Superior temporal gyrus (tissue), 1 donor: Measurements from ENCODE around the gene NIPSNAP3A.

Experiments used
- DNase-seq: peaks from one replicate; pipeline ENCODE4 v3.0.0-alpha.2; 2016; ENCODE audit errors: extremely low spot score

The NIPSNAP3A gene

GRCh38 chr9:104774831-104775573, 27.5 kb downstream of the NIPSNAP3A start:
- no peak for DNase-seq

- no peak for DNase-seq
These were observed 28.1 kb downstream of the NIPSNAP3A start for GRCh38 chr9:104775574-104775936.

GRCh38 chr9:104775976-104776375, 28.5 kb downstream of the NIPSNAP3A start:
- DNase-seq = no peak

- peak; percentile 45 for DNase-seq
These were observed 29.3 kb downstream of the NIPSNAP3A start for GRCh38 chr9:104776797-104777196.

GRCh38 chr9:104778802-104779201, 31.3 kb downstream of the NIPSNAP3A start:
- DNase-seq = no peak

- DNase-seq = no peak
These were observed 31.9 kb downstream of the NIPSNAP3A start for GRCh38 chr9:104779334-104779733.

- DNase-seq = no peak
These were observed 32.6 kb downstream of the NIPSNAP3A start for GRCh38 chr9:104779946-104780535.

- DNase-seq = no peak
These were observed 33.4 kb downstream of the NIPSNAP3A start for GRCh38 chr9:104780796-104781395.

- no peak for DNase-seq
These were observed 36.1 kb downstream of the NIPSNAP3A start for GRCh38 chr9:104783588-104783987.

- no peak for DNase-seq
These were observed 36.6 kb downstream of the NIPSNAP3A start for GRCh38 chr9:104784098-104784497.

GRCh38 chr9:104786293-104786692, 38.8 kb downstream of the NIPSNAP3A start:
- DNase-seq = no peak

GRCh38 chr9:104787306-104788015, 40.0 kb downstream of the NIPSNAP3A start:
- no peak for DNase-seq

- no peak for DNase-seq
These were observed 40.8 kb downstream of the NIPSNAP3A start for GRCh38 chr9:104788251-104788650.

- no peak for DNase-seq
These were observed 46.6 kb downstream of the NIPSNAP3A start for GRCh38 chr9:104794070-104794469.

- DNase-seq = no peak
These were observed 47.6 kb downstream of the NIPSNAP3A start for GRCh38 chr9:104795082-104795481.

GRCh38 chr9:104795857-104796256, 48.4 kb downstream of the NIPSNAP3A start:
- no peak for DNase-seq

- DNase-seq = no peak
These were observed 50.9 kb downstream of the NIPSNAP3A start for GRCh38 chr9:104798209-104798995.

GRCh38 chr9:104800068-104800785, 52.7 kb downstream of the NIPSNAP3A start:
- DNase-seq = no peak

GRCh38 chr9:104802110-104802509, 54.6 kb downstream of the NIPSNAP3A start:
- DNase-seq = no peak

- DNase-seq = no peak
These were observed 55.4 kb downstream of the NIPSNAP3A start for GRCh38 chr9:104802906-104803305.

GRCh38 chr9:104805441-104805840, 58.0 kb downstream of the NIPSNAP3A start:
- no peak for DNase-seq
